Measurements from ENCODE around the gene TRMT10A. TPM values are rescaled to one million over a fixed set of nuclear protein-coding genes. Genes with fewer than 3 reads are reported as not detected.

Gene TRMT10A
- total and polyA plus RNA-seq, 2 of the 13 experiments (the other 11 are each of a cell fraction or from before 2014, with no cell fraction given): 3.9 to 12.6 TPM

- no peaks in the 10 kb centered on the region for H3K9me3 ChIP-seq (ENCODE audit: low read length)
- H2AFZ ChIP-seq (ENCODE audit: low read length): no peak overlapping the region
- no TSS peak for BruUV-seq (replicated peaks)
- no peaks in the 10 kb centered on the region for H3K79me2 ChIP-seq (ENCODE audit: insufficient read depth, low read length)
- no peak overlapping the region for H3K4me3 ChIP-seq (replicated peaks in 1 of 3; ENCODE audit: insufficient read depth in 1 of 3, low read depth in 2 of 3, low read length in 3 of 3)
- no peak overlapping the region for H3K27ac ChIP-seq (ENCODE audit: extremely low read length, insufficient read depth, low read length)
- peaks cover 13 to 67% of the 10 kb centered on the region in 2 experiments for H3K36me3 ChIP-seq (replicated peaks in 1 of 2; ENCODE audit: control insufficient read depth in 1 of 2, insufficient read depth in 2 of 2, low read length in 2 of 2)
- FAIRE-seq (no peak), ATAC-seq (no peak), DNase-seq (ENCODE audit: low spot score) (no peak)
- H4K20me1 ChIP-seq (ENCODE audit: insufficient read depth, low read length): no peaks in the 10 kb centered on the region
- H3K9ac ChIP-seq (ENCODE audit: insufficient read depth, low read depth, low read length): no peak overlapping the region
- TF ChIP-seq ZNF616 (CRISPR knock-in tag; IDR thresholded peaks at IDR 0.05; ENCODE audit: low read depth) (no peak), NFKBIZ (CRISPR knock-in tag; IDR thresholded peaks at IDR 0.05) (no peak), ATF7 (IDR thresholded peaks at IDR 0.05) (peak; percentile 39; the same call in 1 of the 2 replicates), ATF7 (CRISPR knock-in tag; IDR thresholded peaks at IDR 0.05) (no peak), ZBTB38 (CRISPR knock-in tag; IDR thresholded peaks at IDR 0.05) (no peak), ELF4 (CRISPR knock-in tag; IDR thresholded peaks at IDR 0.05; ENCODE audit: borderline replicate concordance) (no peak)
- TF ChIP-seq, protein P1, sequence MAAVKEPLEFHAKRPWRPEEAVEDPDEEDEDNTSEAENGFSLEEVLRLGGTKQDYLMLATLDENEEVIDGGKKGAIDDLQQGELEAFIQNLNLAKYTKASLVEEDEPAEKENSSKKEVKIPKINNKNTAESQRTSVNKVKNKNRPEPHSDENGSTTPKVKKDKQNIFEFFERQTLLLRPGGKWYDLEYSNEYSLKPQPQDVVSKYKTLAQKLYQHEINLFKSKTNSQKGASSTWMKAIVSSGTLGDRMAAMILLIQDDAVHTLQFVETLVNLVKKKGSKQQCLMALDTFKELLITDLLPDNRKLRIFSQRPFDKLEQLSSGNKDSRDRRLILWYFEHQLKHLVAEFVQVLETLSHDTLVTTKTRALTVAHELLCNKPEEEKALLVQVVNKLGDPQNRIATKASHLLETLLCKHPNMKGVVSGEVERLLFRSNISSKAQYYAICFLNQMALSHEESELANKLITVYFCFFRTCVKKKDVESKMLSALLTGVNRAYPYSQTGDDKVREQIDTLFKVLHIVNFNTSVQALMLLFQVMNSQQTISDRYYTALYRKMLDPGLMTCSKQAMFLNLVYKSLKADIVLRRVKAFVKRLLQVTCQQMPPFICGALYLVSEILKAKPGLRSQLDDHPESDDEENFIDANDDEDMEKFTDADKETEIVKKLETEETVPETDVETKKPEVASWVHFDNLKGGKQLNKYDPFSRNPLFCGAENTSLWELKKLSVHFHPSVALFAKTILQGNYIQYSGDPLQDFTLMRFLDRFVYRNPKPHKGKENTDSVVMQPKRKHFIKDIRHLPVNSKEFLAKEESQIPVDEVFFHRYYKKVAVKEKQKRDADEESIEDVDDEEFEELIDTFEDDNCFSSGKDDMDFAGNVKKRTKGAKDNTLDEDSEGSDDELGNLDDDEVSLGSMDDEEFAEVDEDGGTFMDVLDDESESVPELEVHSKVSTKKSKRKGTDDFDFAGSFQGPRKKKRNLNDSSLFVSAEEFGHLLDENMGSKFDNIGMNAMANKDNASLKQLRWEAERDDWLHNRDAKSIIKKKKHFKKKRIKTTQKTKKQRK (IDR thresholded peaks at IDR 0.05; ENCODE audit: low read length): no peak
- no peaks in the 10 kb centered on the region for H3K27me3 ChIP-seq (ENCODE audit: control insufficient read depth in 1 of 2, insufficient read depth in 2 of 2, low read length in 2 of 2)
- in situ Hi-C loops (cut with HindIII; ENCODE audit: extremely low pct_ligation_motif_present, low pct_unique_long_range_greater_than_20kb): no loop called here
- 92% methylated on average over 3 of the region's 3 CpGs for WGBS (ENCODE audit: low lambda C conversion rate)
- H3K4me1 ChIP-seq (ENCODE audit: insufficient read depth, low read length): no peaks in the 10 kb centered on the region
- POLR2A ChIA-PET: no interaction called here
- H3K4me2 ChIP-seq (ENCODE audit: low read depth, low read length): no peak overlapping the region
- CTCF ChIA-PET (ENCODE audit: low intra/inter-chr PET ratio, low total read pairs): no interaction called here
- intact Hi-C loops (cut with micrococcal nuclease; ENCODE audit: unreplicated experiment): no loop called here
Observed at GRCh38 chr4:99612281-99612680, 48.4 kb upstream of the TRMT10A start.

Measured in HepG2 (cell line).